ENCODE data around the gene NTNG1. TPM values are rescaled to one million over a fixed set of nuclear protein-coding genes. Genes with fewer than 3 reads are reported as not detected.
A peak's percentile ranks its signal among the peaks of the same experiment; 100 is the strongest.

Gene NTNG1
- total RNA-seq, 1 donor from 2014 or later = 0.79 TPM

DNA sequence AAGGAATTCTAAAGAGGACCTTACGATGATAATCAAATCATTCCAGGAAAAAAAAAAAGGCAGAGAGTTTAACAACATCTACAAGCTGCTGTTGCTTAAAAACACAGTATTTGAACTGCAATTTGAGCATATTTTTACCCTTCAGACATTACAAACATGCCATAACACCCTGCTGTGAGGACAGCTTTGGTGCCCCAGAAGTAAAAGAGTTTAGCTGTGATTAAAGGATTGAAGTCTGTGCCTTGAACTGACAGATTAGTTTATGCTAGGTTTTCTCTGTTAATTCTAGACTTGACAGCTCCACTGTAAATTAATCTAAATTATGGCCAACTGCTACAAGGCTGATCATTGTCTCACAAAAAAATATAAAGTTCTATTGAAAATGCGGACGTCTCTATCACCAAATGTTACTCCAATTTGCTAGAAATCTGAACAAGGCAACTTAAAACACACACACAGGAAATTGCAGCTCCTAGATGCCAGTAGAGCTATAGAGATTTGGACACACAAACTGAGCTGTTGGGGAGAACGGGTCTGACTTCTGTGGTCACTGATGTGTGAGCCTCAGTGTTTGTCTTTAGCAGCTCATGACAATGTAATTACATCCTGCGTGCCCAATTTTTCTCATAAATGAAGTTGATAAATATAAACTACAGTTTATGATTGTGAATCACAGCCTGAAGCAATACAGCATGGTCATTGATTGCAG is 217.9 kb downstream of the NTNG1 start:
- Mint-ChIP-seq H3K4me1 (peaks cover 17% of the 10 kb centered on the region), H3K9me3 (no peaks in the 10 kb centered on the region), H3K27me3 (ENCODE audit: insufficient read depth, low read depth) (no peaks in the 10 kb centered on the region), H3K27ac (peak overlapping the region; percentile 1), H3K4me3 (no peak overlapping the region), H3K36me3 (no peaks in the 10 kb centered on the region)
- TF ChIP-seq EZH2phosphoT487 (IDR thresholded peaks at IDR 0.05) = no peak
- no peak for TF ChIP-seq EZH2 (IDR thresholded peaks at IDR 0.05)
- TF ChIP-seq, protein P1, sequence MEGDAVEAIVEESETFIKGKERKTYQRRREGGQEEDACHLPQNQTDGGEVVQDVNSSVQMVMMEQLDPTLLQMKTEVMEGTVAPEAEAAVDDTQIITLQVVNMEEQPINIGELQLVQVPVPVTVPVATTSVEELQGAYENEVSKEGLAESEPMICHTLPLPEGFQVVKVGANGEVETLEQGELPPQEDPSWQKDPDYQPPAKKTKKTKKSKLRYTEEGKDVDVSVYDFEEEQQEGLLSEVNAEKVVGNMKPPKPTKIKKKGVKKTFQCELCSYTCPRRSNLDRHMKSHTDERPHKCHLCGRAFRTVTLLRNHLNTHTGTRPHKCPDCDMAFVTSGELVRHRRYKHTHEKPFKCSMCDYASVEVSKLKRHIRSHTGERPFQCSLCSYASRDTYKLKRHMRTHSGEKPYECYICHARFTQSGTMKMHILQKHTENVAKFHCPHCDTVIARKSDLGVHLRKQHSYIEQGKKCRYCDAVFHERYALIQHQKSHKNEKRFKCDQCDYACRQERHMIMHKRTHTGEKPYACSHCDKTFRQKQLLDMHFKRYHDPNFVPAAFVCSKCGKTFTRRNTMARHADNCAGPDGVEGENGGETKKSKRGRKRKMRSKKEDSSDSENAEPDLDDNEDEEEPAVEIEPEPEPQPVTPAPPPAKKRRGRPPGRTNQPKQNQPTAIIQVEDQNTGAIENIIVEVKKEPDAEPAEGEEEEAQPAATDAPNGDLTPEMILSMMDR (IDR thresholded peaks at IDR 0.05) = no peak
- H4K20me1 ChIP-seq (ENCODE audit: low read depth) = no peaks in the 10 kb centered on the region
- no peaks in the 10 kb centered on the region for H3K79me2 ChIP-seq (ENCODE audit: low read depth)
- H2AFZ ChIP-seq (replicated peaks) = no peak overlapping the region
- H3F3A ChIP-seq (ENCODE audit: low read depth) = no peaks in the 10 kb centered on the region
- peaks cover 5% of the 10 kb centered on the region for H3K4me1 ChIP-seq
- H3K9ac ChIP-seq = no peak overlapping the region
- no peak overlapping the region for H3K4me3 ChIP-seq
- H3K4me2 ChIP-seq = no peak overlapping the region
- DNase-seq (ENCODE audit: low spot score) = no peak
- no peaks in the 10 kb centered on the region for H3K9me3 ChIP-seq (ENCODE audit: low read depth)
- no peaks in the 10 kb centered on the region for H3K36me3 ChIP-seq
- no peaks in the 10 kb centered on the region for H3K27me3 ChIP-seq
- no peak overlapping the region for H3K27ac ChIP-seq

DNA sequence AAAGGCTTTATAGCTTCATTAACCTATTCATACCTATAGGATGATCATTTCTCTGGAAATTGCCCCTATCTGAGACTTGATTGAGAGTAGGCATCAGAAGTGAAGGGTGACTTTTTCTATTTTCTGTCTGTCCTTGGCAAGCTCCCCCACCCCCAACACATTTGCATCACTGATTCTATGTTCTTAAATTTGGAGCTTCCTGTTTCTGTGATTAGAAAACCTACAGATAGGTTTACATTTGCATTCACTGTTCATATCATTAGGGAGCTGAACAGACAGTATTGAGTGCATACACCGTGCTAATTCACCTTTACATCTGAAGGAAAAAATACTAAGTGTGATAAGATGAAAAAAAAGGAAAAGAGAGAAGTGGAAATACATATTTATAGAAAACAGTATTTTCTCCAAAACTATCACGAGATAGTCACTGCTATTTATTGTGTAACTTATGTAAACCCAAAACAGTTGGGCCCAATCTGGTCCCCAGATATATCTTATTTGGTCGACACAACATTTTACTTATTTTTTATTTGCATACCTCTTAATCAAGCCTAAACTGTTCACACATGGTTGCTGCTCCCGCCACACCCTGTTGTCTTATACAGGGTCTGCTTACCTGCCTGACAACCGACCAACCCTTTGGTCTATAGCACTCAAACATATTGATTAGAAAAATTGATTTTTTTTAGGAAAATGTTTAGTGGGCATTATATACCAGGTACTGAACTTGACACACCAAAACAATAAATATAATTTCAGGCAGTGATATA is 218.8 kb downstream of the NTNG1 start:
- Mint-ChIP-seq H3K4me3 (no peak overlapping the region), H3K36me3 (no peaks in the 10 kb centered on the region)
- H2AFZ ChIP-seq (replicated peaks) = no peak overlapping the region

DNA sequence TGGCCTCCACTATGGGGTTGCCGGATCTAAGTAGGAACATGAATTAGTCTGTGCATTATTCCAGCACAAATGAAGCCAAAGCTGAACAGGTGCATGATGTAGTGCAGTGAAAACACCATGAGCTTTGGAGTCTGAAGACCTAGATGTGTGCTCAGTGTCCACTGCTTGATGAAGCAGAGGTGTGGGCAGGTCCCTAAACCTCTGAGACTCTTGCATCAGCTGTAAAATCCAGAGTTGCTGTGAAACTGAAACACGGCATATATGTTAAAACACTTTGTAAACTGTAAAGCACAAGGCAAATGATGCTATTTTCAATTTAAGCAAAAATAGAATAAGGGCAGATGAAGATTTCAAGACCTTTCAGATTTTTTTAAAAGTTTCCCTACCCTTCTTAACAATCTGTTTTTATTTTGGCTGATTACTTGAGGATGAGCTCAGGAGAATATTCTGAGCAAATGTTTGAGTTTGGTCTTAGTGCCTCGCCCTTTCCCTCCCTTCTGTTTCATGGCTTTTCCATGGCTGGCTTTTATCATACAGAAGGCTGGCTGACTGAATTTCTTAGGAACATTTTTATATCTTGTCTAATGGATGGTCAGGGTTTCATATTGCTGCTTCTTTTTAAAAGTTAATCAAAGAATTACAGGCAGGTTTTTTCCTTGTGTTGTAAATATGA is 221.8 kb downstream of the NTNG1 start:
- no peak overlapping the region for H3K27ac Mint-ChIP-seq
- H3K36me3 ChIP-seq = no peaks in the 10 kb centered on the region
- H3K9ac ChIP-seq = no peak overlapping the region
- H3K36me3 Mint-ChIP-seq = no peaks in the 10 kb centered on the region
- H3K27ac ChIP-seq = no peak overlapping the region
- H3K9me3 ChIP-seq (ENCODE audit: low read depth) = no peaks in the 10 kb centered on the region
- no peaks in the 10 kb centered on the region for H3K27me3 ChIP-seq
- DNase-seq (ENCODE audit: low spot score) = no peak
- H3K27me3 Mint-ChIP-seq (ENCODE audit: insufficient read depth, low read depth) = no peaks in the 10 kb centered on the region
- no peaks in the 10 kb centered on the region for H3K9me3 Mint-ChIP-seq
- no peaks in the 10 kb centered on the region for H4K20me1 ChIP-seq (ENCODE audit: low read depth)
- H3F3A ChIP-seq (ENCODE audit: low read depth) = no peaks in the 10 kb centered on the region
- peaks cover 5% of the 10 kb centered on the region for H3K4me1 ChIP-seq
- H3K4me1 Mint-ChIP-seq = peaks cover 17% of the 10 kb centered on the region
- TF ChIP-seq EZH2phosphoT487 (IDR thresholded peaks at IDR 0.05) (no peak), EZH2 (IDR thresholded peaks at IDR 0.05) (no peak)
- TF ChIP-seq, protein P1 (IDR thresholded peaks at IDR 0.05) = no peak
- no peak overlapping the region for H3K4me3 Mint-ChIP-seq
- H3K4me2 ChIP-seq = no peak overlapping the region
- no peak overlapping the region for H3K4me3 ChIP-seq
- no peaks in the 10 kb centered on the region for H3K79me2 ChIP-seq (ENCODE audit: low read depth)
- H2AFZ ChIP-seq (replicated peaks) = no peak overlapping the region

More for the DNA sequence above, 218.8 kb downstream of the NTNG1 start:
- H3F3A ChIP-seq (ENCODE audit: low read depth) = no peaks in the 10 kb centered on the region
- no peak for DNase-seq (ENCODE audit: low spot score)
- no peaks in the 10 kb centered on the region for H3K9me3 Mint-ChIP-seq
- H3K4me1 Mint-ChIP-seq = peaks cover 17% of the 10 kb centered on the region
- H4K20me1 ChIP-seq (ENCODE audit: low read depth) = no peaks in the 10 kb centered on the region
- no peaks in the 10 kb centered on the region for H3K79me2 ChIP-seq (ENCODE audit: low read depth)
- peaks cover 5% of the 10 kb centered on the region for H3K4me1 ChIP-seq
- no peak overlapping the region for H3K9ac ChIP-seq
- H3K27me3 ChIP-seq = no peaks in the 10 kb centered on the region
- no peak overlapping the region for H3K27ac ChIP-seq
- TF ChIP-seq EZH2phosphoT487 (IDR thresholded peaks at IDR 0.05) (no peak), EZH2 (IDR thresholded peaks at IDR 0.05) (no peak)
- TF ChIP-seq, protein P1 (IDR thresholded peaks at IDR 0.05) = no peak
- H3K36me3 ChIP-seq = no peaks in the 10 kb centered on the region
- H3K4me3 ChIP-seq = no peak overlapping the region
- no peaks in the 10 kb centered on the region for H3K27me3 Mint-ChIP-seq (ENCODE audit: insufficient read depth, low read depth)
- no peak overlapping the region for H3K4me2 ChIP-seq
- no peaks in the 10 kb centered on the region for H3K9me3 ChIP-seq (ENCODE audit: low read depth)
- H3K27ac Mint-ChIP-seq = no peak overlapping the region

Measured in neural progenitor cell (in vitro differentiated cells).